K562 (cell line): ENCODE measurements around the gene MAN2A1.

Experiments used
- HDAC2 ChIP-seq: fragments of 450-650 bp; IDR thresholded peaks from 2 replicates; pipeline ENCODE4 v1.6.1; 2016; ENCODE audit warnings: mild to moderate bottlenecking
- POLR2A ChIP-seq: fragments of 450-650 bp; conservative IDR thresholded peaks from 2 replicates; pipeline ENCODE4 v1.6.1; 2016
- ZKSCAN8 ChIP-seq: fragments of 200-800 bp; sonication (Bioruptor generic); IDR thresholded peaks from 2 replicates; pipeline ENCODE4 v1.6.1; 2016; ENCODE audit warnings: missing genetic modification characterization, missing compliant biosample characterization
- ZNF174 ChIP-seq: fragments of 250-450 bp; sonication (Bioruptor Pico); IDR thresholded peaks from 2 replicates; pipeline ENCODE4 v1.4.0; 2020; ENCODE audit warnings: mild to moderate bottlenecking
- TF ChIP-seq, protein P1 (sequence below): sonication (generic); formaldehyde crosslinking; IDR thresholded peaks from 2 replicates; pipeline ENCODE4 v1.8.1; 2023; ENCODE audit warnings: mild to moderate bottlenecking, missing genetic modification reagents
- TF ChIP-seq, protein P2 (sequence below), 3 experiments: IDR thresholded peaks in 2 of 3; conservative IDR thresholded peaks in 1 of 3; 2 replicates each; pipeline ENCODE4 v1.5.1; 2011 to 2012; ENCODE audit warnings: low read length in 3 of 3, mild to moderate bottlenecking in 3 of 3, control low read depth in 2 of 3, improper control_type of control experiment in 1 of 3, inconsistent platforms in 1 of 3, low read depth in 1 of 3, mixed read lengths in 1 of 3, moderate library complexity in 1 of 3; ENCODE audit not compliant: insufficient read depth in 2 of 3

DNA sequence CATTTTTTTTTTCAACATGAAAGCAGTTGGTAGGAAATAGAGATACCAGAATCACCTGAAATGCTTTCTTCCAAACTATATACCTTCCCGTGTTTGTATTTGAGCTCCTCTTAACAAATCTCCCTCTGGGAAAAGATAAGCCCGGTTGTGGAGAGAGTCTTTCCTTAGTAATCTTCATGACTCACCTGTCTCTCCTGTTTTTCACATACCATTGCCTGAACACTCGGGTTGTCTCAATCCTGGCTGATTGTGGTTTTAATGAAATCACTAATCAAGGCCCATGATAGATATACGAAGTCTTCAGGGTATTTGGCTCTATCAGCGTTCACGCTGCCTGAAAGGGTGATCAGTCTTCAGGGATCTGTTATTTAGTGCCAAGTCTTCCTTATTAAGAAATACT is 136.7 kb downstream of the MAN2A1 start:
- TF ChIP-seq ZNF174 (CRISPR knock-in tag) = no peak
- TF ChIP-seq ZKSCAN8 (CRISPR knock-in tag) = no peak
- TF ChIP-seq, protein P1, sequence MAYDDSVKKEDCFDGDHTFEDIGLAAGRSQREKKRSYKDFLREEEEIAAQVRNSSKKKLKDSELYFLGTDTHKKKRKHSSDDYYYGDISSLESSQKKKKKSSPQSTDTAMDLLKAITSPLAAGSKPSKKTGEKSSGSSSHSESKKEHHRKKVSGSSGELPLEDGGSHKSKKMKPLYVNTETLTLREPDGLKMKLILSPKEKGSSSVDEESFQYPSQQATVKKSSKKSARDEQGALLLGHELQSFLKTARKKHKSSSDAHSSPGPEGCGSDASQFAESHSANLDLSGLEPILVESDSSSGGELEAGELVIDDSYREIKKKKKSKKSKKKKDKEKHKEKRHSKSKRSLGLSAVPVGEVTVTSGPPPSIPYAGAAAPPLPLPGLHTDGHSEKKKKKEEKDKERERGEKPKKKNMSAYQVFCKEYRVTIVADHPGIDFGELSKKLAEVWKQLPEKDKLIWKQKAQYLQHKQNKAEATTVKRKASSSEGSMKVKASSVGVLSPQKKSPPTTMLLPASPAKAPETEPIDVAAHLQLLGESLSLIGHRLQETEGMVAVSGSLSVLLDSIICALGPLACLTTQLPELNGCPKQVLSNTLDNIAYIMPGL (CRISPR knock-in tag) = no peak
- no peak for TF ChIP-seq POLR2A
- no peak for TF ChIP-seq HDAC2
- TF ChIP-seq, protein P2, sequence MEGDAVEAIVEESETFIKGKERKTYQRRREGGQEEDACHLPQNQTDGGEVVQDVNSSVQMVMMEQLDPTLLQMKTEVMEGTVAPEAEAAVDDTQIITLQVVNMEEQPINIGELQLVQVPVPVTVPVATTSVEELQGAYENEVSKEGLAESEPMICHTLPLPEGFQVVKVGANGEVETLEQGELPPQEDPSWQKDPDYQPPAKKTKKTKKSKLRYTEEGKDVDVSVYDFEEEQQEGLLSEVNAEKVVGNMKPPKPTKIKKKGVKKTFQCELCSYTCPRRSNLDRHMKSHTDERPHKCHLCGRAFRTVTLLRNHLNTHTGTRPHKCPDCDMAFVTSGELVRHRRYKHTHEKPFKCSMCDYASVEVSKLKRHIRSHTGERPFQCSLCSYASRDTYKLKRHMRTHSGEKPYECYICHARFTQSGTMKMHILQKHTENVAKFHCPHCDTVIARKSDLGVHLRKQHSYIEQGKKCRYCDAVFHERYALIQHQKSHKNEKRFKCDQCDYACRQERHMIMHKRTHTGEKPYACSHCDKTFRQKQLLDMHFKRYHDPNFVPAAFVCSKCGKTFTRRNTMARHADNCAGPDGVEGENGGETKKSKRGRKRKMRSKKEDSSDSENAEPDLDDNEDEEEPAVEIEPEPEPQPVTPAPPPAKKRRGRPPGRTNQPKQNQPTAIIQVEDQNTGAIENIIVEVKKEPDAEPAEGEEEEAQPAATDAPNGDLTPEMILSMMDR (IDR thresholded peaks at IDR 0.05 in 2 of 3, conservative IDR thresholded peaks at IDR 0.05 in 1 of 3; ENCODE audit: insufficient read depth in 2 of 3, low read depth in 1 of 3, low read length in 3 of 3) = no peak
